GM21447 (cell line): Measurements from ENCODE around the gene CPNE4.

ENCODE experiments used
- ATAC-seq: cut with Tn5 transposase; IDR thresholded peaks from one replicate; pipeline ENCODE4 v1.9.1; 2021; ENCODE audit not compliant: unreplicated experiment

The CPNE4 gene

DNA sequence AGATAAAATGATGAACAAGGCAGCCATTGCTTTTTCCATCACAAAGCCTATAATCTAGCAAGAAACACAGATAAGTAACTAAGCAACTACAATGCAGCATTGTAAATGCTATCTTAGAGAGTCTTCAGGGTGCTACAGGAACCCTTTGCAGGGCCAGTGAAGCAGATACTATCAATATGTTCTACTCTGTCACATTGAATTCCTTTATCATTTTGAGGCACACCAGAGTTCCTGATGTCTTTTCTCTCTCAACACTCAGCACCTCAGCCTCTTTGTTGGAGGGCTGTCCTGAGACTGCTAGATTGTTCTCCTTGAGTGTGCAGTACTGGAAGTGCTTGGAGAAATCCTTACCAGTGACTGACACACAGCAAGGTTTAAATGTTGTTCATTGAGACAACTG lies 424.6 kb downstream of the CPNE4 start:
- no peak for ATAC-seq

DNA sequence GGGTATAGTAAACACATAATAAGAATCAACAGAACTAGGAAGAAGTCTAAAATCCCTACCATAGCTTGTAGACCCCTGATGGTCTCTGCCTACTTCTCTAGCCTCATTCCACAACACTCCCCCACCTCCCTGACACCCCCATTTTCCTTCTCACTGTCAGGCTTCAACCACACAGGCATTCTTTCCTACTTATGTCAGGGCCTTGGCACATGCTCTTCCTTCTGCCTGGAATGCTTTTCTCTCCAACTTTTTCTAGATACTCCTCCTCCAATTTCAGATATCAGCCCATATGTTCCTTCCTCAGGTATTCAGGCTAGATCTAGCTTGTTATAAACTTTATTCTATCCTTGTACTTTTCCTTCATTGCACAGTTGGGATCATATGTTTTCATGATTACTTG lies 426.1 kb downstream of the CPNE4 start:
- no peak for ATAC-seq

- ATAC-seq, result no peak
These were observed 426.5 kb downstream of the CPNE4 start for GRCh38 chr3:131608296-131608695.

DNA sequence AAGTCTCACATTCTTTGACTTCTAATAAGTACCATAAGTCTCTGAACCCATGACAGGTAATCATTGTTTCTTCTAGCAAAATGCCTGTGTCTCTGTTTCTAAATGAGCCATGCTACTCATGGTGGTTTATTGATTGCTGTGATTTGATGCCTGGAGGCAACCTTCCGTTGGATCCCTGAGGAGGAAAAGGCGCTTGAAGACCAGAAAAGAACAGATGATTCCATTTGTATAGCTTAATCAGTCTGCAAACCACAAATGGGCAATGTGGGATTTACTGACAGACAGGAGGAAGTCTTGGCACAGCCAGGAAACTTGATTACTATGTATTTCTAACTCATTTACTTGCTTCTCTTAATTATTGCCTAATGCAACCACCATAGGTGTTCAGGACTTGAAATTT lies 428.9 kb downstream of the CPNE4 start:
- ATAC-seq, result no peak

DNA sequence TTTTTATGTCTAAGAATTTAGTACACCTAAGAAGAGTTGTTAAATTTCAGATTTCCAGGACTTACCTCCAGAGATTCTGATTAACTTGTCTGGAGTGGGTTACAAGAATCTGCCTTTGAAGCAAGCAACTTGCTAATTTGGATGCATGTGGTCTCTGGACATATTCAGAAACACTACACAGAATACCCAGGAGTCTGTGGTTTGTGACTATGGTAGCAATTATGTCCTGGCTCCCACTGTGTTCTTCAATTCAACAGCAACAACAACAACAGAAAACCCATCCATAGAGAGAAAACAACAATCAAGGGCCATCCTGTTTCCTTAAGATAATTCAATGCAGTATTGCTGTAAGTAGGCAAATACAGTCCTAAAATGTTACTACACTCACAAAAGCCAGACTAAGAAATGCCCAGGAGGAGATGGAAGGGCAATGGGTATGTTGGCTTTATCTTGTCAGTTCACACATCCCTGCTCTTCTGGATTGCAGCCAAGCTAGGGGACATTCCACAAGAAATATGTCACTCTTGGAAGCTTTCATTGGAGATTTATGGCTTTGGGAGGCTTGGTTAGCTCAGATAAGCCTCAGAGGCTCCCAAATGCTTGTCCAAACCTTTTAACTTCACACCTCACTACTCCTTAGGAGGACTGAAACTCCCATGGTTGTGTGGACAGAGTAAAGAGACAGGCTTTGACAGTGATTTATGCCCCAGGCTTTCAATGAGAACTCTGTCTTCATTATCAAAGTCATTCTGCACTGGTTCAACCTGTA lies 432.6 kb downstream of the CPNE4 start:
- ATAC-seq, result no peak

- no peak for ATAC-seq
These were observed 437.0 kb downstream of the CPNE4 start for GRCh38 chr3:131597816-131598215.

GRCh38 chr3:131596884-131597283 lies 437.9 kb downstream of the CPNE4 start:
- ATAC-seq, result no peak

DNA sequence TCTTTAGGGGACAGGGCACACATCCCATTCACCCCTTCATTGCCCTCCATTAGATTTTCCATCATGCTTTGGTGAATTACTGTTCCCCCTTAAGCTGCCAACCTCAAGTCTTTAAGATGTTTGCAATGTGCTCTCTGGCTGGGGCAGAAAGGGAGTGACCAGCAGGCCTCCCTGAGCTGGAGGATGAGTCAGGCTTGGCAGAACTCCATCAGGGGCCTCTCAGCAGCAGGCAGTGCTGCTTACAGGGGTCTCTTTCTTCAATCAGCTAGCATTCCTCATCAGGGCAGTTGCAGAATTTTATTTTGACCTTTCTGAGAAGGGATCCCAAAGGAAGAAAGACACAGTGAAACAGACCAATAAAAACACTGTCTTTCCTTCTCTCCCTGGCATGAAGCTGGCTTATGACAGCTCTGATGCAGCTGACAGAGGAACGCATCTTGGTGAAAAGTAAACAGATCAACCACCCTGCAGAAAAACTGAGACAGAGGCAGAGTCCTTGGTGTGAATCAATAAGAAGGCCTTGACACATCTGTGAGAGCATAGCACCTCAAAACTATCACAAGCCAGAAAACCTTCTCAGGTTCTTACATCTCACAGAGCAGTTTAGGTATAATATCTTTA lies 443.3 kb downstream of the CPNE4 start:
- no peak for ATAC-seq

DNA sequence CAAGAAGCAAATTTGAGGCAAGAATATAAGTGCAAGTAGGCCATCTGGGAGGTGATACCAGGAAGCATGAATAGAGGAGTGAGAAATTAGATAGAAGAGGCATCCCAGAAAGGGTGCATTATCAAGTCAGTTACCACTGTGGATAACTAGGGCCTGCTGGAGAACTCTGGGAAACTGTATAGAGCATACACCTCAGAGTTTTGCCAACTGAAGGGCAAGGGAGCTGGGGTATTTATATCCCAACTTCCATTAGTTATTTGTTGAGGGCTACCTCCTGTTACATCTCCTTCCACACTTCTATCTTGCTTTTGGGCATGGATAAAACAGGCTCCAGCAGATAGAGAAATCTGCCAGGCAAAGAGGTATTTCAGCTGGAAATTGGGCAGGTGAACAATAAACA lies 448.5 kb downstream of the CPNE4 start:
- no peak for ATAC-seq

DNA sequence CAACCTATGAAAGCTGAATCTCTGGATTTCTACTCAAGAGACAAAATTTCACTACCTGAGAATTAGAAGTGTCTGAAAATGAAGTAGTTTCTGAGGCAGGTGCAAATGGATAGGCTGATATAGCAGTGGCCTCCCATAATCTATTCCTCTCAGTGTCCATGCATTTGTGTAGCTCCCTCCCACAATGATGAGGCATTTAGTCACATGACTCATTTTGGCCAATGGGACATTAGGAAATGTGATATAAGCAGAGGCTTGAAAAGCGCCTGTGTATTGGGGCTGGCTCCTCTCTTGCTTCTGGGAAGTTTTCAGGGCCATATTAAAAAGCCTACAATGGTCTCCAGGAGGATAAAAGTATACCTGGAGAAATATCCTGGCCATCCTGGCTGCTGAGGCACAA lies 452.4 kb downstream of the CPNE4 start:
- ATAC-seq, result no peak

DNA sequence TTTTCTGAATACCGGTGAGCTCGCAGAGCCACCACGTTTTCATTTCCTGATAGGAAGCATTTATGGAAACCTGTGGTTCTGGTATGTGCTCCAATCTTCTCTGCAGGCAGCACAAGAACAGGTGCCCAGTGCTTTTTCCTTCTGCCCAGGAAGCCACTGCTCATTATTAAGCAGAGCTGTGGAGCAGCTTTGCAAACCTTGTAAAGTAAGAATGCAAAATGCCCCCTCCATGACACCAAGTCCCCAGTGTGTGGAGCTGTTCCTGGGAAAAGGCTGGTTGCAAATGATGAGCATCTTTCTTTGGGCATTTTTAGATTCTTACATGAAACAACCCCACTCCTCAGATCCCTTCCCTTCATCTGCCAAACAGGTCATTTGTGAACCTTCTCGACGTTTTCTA lies 466.4 kb downstream of the CPNE4 start:
- no peak for ATAC-seq

DNA sequence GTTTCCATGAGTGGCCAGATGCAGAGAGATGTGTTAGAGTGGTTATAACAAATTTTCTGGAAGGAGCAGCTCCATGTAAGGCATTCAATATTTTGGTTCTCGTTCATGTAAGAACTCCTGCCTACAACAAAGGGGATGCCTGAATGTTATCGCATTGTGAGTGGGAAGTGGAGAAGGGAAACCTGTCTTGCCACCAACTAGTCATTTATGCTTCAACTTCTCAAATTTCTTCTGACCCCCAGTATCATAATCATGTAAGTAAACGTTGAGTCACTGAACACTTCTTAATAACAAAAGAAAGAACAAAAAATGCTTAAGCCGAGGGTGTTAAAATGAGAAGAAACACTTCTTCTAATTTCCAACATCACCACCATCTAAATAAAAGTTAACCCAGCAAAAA lies 470.0 kb downstream of the CPNE4 start:
- no peak for ATAC-seq

DNA sequence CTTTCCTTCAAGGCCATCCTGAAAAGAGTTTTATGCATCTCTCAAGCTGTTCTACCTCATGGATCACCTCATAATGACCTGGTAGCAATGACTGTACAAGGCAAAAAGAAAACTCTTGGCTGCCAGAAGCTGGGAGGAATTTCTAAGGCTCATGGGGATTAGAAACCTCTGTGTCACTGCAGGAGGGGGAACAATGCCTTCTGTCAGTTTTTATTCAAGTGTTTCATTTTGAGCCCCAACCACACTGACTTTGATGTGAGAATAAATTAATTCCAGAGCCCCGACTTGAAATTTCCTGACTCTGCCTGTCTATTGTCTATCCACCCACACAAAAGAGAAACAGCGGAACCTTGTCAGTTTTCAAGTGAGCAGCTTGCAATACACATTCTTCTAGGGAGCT lies 473.3 kb downstream of the CPNE4 start:
- ATAC-seq, result no peak

- no peak for ATAC-seq
These were observed 474.0 kb downstream of the CPNE4 start for GRCh38 chr3:131560795-131561194.

DNA sequence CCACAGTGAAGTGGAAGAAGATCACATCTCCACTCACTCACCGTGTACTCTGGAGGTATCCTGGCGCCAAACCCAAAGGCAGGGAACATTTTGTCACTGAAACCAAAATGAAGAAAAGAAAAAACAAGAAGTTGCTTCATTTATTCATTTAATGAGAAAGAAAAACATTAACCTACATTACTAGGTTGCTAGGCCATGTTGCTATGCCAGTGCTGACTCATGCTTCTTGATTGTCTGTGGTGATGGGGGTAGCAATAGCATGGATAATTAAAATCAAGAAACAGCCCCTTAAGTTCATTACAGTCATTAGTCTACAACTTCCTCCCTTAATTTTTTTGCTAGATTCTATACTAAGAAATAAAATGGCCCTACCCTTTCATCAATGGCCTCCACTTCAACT lies 479.4 kb downstream of the CPNE4 start:
- ATAC-seq, result no peak

- ATAC-seq, result peak; percentile 97
These were observed 481.1 kb downstream of the CPNE4 start for GRCh38 chr3:131553495-131554247.

DNA sequence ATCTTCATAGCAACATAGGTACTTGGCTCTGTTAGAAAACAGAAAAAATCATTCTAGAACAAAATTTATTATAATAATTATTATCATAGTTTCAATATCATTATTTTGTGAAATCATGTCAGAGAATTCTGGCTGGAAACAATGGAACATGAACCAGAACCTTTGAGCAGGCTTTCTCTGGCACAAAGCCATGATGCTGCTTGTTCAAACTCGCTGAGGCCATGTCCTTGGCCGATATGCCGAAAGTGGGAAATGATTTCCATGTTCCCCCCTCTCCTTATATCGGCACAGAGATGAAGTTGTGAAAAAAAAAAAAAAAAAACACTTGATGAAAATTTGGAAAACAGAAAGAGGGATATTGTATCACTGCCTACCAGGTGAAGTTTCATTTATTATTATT lies 483.1 kb downstream of the CPNE4 start:
- ATAC-seq, result no peak

DNA sequence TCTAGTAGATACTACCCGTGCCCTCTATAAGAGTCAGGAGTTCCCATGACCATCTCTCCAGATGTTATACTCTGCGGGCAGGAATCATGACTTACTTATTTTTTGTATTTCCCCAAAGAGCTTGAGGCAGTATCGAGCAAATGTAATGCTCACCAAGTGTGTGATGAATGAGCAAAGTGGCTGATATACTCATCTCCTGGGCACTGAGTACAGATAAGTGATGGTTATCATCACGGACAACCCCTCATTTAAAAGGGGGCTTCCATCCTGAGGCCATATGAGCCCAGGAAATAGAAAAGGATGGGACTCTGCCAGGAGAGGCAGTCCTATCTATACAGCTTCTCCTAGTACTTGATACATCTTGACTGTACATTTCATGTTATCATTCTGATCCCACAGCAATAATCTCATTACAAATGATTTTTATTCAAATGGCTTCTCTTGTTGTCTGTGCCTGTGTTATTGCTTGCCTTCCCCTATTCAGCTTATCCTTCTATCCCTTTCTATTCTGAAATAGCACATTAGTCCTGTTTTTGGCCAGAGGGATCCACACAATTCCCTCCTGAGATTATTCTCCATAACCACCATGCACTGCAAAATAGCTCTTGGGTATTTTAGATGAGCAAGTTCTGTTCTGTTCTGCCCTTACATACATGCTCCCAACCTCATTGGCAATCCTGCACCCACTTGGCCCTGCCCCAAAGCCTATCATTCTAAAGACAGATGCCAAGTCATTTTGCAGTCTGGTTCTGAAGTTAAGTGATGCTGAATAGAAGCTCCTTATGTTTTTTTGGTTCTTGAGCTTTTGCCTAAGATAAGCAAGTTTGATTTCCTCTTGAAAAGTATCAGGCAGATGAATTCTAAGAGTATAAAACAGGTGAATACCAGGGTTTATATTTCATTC lies 484.0 kb downstream of the CPNE4 start:
- ATAC-seq, result no peak

- ATAC-seq, result no peak
These were observed 485.5 kb downstream of the CPNE4 start for GRCh38 chr3:131549340-131549739.

DNA sequence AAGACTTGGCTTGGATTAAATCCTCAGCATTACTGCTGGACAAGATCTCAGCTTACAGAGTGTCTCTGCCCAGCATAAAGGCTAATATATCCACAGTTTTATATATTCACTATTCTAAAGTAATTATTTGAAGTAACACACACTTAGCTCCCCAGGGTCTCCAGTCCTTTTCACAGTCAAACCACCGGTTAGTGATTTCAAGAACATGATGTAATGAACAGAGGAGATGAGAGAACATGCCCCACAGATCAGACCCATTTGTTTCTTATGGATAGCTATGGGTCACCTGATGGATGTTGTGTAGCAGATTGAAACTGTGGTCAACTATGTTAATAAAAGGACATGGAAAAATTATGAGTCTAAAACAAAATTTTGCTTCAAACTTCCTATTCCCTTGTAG lies 487.2 kb downstream of the CPNE4 start:
- ATAC-seq, result no peak

DNA sequence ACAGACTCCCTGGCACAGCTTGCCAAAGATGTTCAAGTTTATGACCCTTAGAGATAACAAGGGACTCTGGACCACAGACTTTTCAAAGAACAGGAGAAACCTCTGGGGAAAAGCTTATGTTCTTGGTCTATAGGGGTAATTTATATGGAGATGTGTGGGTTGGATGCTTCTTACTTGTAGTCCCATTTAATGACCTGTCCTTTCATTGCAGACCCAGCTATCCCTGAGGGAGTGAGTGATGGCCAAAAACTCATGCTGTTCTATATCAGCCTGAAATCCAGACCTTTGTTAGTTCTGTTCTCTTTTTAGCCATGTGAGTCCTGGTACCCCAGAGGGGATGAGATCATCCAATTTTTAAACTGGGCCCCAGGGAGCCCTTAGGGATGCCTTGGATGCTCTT lies 488.4 kb downstream of the CPNE4 start:
- ATAC-seq, result no peak
